ENCODE measurements around the gene ISM1.

DNA sequence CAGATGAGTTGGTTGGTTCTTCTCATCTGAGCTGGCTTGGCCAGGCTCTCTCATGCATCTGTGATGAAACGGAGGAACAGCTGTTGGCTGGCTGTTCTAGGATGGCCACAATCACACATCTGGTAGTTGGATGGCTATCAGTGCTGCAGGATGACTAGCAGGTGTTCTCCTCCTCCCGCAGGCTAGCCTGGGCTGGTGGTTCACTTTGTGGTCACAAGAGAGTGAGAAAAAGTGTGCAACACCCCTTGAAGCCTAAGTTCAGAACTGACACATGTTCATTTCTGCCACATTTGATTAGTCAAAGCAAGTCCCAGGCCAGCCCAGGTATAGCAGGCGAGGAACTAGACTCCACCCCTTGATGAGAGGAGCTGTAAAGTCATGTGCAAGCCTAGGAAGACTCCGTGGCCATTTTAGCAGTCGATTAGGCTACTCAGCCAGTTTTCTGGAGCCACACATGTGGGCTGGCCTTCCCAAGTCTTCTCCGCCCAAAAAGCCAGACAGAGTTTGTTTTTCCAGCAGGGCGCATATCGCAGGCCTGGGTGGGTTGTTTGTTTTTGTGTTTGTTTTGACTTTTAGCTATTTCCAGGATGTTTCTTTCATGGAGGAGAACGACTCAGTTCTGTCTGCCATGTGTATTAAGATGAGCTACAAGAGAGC, 120.8 kb downstream of the ISM1 start:
- TF ChIP-seq CTCF (IDR thresholded peaks at IDR 0.05; ENCODE audit: insufficient read depth, low read length): no peak
- no peak for TF ChIP-seq POLR2AphosphoS5 (IDR thresholded peaks at IDR 0.05; ENCODE audit: low read depth)
- no peak for TF ChIP-seq GABPA (IDR thresholded peaks at IDR 0.05; ENCODE audit: low read depth)

All from HL-60 (cell line).